ENCODE results near the gene SH3TC2.
A peak's percentile ranks its signal among the peaks of the same experiment; 100 is the strongest.

The SH3TC2 gene

DNA sequence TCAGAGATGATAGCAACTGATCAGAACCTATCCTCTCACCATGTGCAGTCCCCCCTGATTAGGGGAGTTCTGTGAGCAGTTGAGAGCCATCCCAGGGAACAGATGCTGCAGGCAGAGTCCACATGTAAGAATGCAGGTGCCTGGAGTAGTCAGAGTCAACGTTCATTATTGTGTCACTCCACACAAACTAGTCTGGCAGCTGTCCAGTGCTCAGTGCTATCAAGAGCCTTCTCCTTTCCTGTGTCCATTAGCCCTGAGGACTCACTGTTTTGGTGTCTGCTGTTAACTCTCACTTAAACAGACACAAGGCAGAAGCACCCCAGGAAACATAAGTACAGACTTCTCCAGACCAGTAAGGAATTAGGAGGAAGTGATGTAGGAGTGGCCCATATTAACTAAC lies 2.5 kb downstream of the SH3TC2 start:
- H3K4me3 ChIP-seq (ENCODE audit: low read depth, low read length), result no peak overlapping the region
- TF ChIP-seq, protein P1, sequence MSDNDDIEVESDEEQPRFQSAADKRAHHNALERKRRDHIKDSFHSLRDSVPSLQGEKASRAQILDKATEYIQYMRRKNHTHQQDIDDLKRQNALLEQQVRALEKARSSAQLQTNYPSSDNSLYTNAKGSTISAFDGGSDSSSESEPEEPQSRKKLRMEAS (IDR thresholded peaks at IDR 0.05; ENCODE audit: low read depth, low read length), result no peak
- TF ChIP-seq MYC (IDR thresholded peaks at IDR 0.05; ENCODE audit: low read depth, low read length) (no peak), POLR2A (IDR thresholded peaks at IDR 0.05; ENCODE audit: extremely low read depth, insufficient read length) (no peak)
- TF ChIP-seq, protein P2, sequence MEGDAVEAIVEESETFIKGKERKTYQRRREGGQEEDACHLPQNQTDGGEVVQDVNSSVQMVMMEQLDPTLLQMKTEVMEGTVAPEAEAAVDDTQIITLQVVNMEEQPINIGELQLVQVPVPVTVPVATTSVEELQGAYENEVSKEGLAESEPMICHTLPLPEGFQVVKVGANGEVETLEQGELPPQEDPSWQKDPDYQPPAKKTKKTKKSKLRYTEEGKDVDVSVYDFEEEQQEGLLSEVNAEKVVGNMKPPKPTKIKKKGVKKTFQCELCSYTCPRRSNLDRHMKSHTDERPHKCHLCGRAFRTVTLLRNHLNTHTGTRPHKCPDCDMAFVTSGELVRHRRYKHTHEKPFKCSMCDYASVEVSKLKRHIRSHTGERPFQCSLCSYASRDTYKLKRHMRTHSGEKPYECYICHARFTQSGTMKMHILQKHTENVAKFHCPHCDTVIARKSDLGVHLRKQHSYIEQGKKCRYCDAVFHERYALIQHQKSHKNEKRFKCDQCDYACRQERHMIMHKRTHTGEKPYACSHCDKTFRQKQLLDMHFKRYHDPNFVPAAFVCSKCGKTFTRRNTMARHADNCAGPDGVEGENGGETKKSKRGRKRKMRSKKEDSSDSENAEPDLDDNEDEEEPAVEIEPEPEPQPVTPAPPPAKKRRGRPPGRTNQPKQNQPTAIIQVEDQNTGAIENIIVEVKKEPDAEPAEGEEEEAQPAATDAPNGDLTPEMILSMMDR (IDR thresholded peaks at IDR 0.05; ENCODE audit: low read depth, low read length), result no peak
- peak; percentile 17 for DNase-seq (ENCODE audit: low read depth)

DNA sequence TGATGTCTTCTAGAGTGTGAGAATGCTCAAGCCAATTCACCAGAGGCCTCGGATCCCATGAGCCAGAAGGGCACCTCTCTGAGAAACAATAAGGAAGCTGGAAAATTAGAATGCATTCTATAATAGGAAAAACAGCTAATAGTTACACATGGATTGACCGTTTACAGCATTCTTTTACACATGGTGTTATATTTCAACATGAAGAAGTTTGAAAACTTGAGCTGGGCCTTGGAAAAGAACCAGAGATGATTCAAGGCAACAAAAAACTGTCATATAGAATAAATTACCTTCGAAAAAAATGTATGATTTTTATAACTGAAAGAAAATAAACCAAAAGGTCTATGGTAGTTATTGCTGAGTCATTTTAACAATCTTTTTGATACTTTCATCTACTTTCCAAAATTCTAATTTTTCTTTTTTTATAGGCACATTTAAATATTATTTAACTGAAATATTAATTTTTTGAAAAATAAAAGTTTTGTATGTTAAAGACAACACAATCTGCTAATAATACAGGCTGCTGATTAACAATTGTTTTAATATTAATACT lies 6.2 kb downstream of the SH3TC2 start:
- no peak for DNase-seq (ENCODE audit: low read depth)
- H3K4me3 ChIP-seq (ENCODE audit: low read depth, low read length), result no peak overlapping the region
- TF ChIP-seq POLR2A (IDR thresholded peaks at IDR 0.05; ENCODE audit: extremely low read depth, insufficient read length) (no peak), MYC (IDR thresholded peaks at IDR 0.05; ENCODE audit: low read depth, low read length) (no peak)
- TF ChIP-seq, protein P2 (IDR thresholded peaks at IDR 0.05; ENCODE audit: low read depth, low read length), result no peak
- TF ChIP-seq, protein P1 (IDR thresholded peaks at IDR 0.05; ENCODE audit: low read depth, low read length), result no peak

DNA sequence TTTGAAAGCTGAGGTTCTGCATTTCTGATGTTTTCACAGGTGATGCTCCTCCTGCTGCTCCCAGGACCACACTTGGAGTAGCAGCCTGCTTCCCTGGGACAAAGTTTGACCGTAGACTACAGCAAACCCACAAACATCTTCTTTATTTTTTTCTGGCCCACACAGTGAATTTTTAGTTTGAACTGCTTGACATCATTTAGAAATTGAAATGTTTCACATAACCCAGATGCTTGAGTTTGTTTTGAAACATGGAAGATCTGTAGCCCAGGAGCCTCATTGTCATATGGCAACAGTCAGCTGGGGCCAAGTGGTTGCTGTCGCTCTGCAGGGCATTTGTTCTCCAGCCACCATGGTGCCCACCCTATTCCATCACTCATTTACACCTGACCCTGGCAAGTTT lies 8.4 kb downstream of the SH3TC2 start:
- H3K4me3 ChIP-seq (ENCODE audit: low read depth, low read length), result no peak overlapping the region
- no peak for DNase-seq (ENCODE audit: low read depth)
- TF ChIP-seq, protein P2 (IDR thresholded peaks at IDR 0.05; ENCODE audit: low read depth, low read length), result no peak
- TF ChIP-seq MYC (IDR thresholded peaks at IDR 0.05; ENCODE audit: low read depth, low read length) (no peak), POLR2A (IDR thresholded peaks at IDR 0.05; ENCODE audit: extremely low read depth, insufficient read length) (no peak)
- TF ChIP-seq, protein P1 (IDR thresholded peaks at IDR 0.05; ENCODE audit: low read depth, low read length), result no peak

DNA sequence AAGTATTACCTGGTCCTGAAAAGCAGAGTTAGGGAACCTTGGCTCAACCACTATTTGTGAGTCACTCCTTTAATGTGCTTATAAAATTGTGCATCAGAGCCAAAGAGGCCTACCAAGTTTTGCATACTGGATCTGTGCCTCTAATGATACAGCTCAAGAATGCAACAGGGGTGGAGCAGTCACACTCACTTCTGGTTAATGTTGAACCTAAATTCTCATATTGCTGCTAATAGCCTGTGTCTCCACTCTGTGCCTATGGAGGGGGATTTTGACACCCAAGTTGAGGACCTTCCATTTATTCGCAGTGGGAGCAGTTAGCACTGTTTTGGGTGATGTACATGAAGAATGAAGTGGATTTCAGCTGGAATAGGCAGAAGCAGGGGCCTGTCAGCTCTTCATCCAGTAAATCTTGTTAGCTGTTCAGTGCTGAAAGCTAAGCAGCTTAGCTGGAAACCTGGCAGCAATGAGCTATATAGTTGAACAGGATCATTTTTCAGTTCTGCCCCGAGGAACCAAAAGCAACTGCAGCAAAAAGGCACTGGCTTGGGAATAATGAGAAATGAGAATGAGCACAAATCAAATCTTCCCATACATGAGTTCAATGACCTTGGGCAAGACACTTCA lies 9.7 kb downstream of the SH3TC2 start:
- no peak for TF ChIP-seq MYC (IDR thresholded peaks at IDR 0.05; ENCODE audit: low read depth, low read length)
- no peak for DNase-seq (ENCODE audit: low read depth)
- H3K4me3 ChIP-seq (ENCODE audit: low read depth, low read length), result no peak overlapping the region

DNA sequence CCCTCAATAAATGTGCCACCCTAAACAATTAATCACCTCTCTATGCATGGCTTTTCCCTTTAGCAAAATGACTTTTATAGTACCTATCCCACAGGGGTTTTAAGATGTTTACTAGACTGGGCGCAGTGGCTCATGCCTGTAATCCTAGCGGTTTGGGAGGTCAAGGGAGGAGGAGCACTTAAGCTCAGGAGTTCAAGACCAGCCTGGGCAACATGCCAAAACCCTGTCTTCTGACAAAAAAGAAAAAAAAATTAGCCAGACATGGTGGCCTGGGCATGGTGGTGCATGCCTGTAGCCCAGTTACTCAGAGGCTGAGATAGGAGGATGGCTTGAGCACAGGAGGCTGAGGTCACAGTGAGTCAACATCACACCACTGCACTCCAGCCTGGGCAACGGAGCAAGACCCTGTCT lies 13.5 kb downstream of the SH3TC2 start:
- no peak overlapping the region for H3K4me3 ChIP-seq (ENCODE audit: low read depth, low read length)
- TF ChIP-seq, protein P2 (IDR thresholded peaks at IDR 0.05; ENCODE audit: low read depth, low read length), result no peak
- TF ChIP-seq, protein P1 (IDR thresholded peaks at IDR 0.05; ENCODE audit: low read depth, low read length), result no peak
- TF ChIP-seq MYC (IDR thresholded peaks at IDR 0.05; ENCODE audit: low read depth, low read length), result no peak
- TF ChIP-seq POLR2A (IDR thresholded peaks at IDR 0.05; ENCODE audit: extremely low read depth, insufficient read length), result no peak
- DNase-seq (ENCODE audit: low read depth), result no peak

DNA sequence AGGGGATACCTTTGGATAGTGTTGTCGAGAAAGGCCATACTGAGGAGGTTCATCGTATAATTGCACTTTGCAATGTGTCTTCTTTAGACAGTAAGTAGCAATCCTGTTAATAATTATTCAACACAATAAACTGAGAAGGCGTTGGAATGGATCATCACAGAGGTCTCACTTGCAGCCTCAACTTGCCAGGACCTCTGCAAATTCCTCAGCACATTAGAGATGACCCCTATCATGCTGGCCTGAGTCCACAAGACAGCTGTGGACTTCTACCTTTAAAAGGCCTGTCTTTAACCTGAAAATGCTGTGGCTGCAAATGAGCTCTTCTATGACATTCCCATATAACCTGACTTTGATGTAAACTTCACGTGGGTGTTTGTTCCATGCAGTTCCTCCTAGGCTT lies 14.1 kb downstream of the SH3TC2 start:
- TF ChIP-seq, protein P2 (IDR thresholded peaks at IDR 0.05; ENCODE audit: low read depth, low read length), result no peak
- TF ChIP-seq, protein P1 (IDR thresholded peaks at IDR 0.05; ENCODE audit: low read depth, low read length), result no peak
- TF ChIP-seq POLR2A (IDR thresholded peaks at IDR 0.05; ENCODE audit: extremely low read depth, insufficient read length), result no peak
- no peak for TF ChIP-seq MYC (IDR thresholded peaks at IDR 0.05; ENCODE audit: low read depth, low read length)
- no peak for DNase-seq (ENCODE audit: low read depth)
- H3K4me3 ChIP-seq (ENCODE audit: low read depth, low read length), result no peak overlapping the region
